Superior temporal gyrus (tissue), 1 donor: ENCODE results near the gene UTRN.

ENCODE experiments used
- DNase-seq: peaks from one replicate; pipeline ENCODE4 v3.0.0-alpha.2; 2016; ENCODE audit errors: extremely low spot score

The UTRN gene

DNA sequence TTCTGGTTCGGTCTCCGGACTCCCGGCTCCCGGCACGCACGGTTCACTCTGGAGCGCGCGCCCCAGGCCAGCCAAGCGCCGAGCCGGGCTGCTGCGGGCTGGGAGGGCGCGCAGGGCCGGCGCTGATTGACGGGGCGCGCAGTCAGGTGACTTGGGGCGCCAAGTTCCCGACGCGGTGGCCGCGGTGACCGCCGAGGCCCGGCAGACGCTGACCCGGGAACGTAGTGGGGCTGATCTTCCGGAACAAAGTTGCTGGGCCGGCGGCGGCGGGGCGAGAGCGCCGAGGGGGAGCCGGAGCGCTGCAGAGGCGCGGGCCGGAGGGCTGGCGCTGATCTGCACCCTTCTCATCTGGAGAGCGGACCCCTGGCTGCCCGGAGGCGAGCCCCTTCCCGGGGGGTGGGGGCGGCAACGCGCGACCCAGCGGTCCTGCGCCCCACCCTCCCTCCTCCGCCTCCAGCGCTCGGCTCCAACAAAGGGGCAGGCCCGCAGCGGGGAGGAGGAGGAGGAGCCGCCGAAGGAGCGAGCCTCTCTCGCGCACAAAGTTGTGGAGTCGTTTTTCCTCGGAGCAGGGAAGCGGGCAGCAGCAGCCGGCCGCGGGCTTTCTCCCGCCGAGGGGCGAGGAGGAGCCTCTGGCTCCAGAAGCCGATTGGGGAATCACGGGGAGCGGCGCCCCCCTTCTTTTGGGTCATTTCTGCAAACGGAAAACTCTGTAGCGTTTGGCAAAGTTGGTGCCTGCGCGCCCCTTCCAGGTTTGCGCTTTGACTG lies at the start of gene UTRN:
UTRN (plus strand) TSS at position 553 of the 765 bp plus-strand sequence. CDS start 6,494 bp downstream, outside the sequence.
- DNase-seq, result no peak

DNA sequence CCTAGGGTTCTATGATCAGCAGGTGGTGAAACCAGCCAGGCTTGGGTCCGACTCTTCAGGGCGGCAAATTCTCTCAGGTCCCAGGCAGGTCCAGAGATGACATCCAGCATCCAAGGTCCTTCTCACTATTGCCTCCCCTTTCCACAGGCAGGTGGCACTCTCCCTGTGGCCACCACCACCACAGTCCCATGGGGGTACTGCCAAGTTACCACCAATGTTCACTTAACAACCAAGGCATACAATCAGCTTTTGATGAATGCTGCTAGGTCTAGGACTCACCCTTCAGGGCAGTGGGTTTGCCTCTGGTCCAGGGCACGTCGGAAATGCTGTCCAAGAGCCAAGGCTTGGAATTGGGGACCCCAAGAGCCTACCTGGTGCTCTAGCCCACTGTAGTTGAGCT lies 40.4 kb upstream of the UTRN start:
- DNase-seq, result no peak

DNA sequence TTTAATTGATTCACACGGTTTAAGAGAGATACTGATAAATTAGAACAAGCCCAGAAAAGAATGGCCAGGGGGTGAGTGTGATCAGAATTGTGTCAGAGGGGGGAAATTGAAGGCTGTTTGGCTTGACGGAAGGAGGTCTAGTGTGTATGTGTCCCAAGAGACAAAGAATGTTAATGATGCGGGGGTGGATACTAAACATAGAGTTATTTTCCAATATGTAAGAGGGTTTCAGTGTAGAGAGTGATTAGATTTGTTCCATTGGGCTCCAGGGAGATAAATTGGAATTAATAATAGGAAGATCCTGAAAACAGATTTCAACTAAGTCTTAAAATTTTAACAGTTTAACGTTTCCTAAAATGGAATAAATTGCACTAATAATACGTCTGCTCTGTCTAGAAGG lies 38.1 kb upstream of the UTRN start:
- DNase-seq, result no peak

DNA sequence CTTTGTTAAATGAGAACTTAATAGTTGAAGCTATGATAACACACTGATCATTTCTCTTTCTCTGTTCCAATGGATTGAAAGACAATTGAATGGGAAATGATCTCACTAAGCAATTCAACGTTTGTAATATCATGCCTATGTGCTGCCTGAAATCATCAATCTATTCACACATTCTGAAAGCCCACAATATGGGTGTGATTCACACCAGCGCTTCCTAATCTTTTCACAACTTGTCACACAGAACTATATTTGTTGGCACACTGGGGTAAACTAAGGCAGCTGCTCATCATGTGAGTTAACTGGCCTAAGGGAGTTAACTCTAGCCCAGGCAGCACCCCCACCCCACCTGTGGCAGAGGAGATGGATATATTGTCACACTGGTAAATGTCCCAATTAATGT lies 37.1 kb upstream of the UTRN start:
- no peak for DNase-seq

DNA sequence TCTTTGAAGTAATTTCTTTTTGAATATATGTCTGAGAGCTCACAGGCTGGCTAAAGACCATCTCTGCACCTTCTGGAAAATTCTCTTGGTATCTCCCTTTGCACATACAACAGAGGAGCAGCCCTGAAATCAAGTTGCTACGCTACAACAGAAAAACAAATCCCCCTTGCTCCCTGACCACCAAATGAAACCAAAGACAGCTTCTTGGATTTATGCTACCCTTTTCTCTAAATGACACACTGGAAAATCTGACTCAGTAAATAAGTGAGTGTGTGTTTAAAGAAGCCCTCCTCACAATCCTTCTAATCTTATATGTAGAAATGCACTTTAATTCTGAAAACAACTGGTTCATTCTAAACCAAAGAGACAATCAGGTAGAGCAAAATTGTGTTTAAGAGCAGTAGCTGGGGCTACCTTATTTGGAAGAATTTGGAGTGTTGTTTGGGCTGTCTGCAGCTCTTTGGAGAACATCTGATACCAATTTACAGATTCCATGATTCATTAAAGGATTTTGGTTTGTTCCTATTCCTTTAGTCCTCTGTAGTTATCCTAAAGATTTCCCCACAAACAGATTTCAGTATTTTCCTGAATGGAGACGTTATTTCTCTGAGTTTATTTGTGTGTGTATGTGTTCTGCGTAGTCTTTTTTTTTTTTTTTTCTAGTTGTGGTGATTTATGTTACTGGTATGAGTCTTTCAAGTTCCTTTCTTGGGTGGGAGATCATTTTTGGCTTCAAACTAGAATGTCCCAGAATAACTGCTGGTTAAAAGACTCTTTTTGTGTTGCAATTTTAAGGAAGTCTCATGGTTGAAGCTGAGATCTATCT lies 36.4 kb upstream of the UTRN start:
- no peak for DNase-seq

DNA sequence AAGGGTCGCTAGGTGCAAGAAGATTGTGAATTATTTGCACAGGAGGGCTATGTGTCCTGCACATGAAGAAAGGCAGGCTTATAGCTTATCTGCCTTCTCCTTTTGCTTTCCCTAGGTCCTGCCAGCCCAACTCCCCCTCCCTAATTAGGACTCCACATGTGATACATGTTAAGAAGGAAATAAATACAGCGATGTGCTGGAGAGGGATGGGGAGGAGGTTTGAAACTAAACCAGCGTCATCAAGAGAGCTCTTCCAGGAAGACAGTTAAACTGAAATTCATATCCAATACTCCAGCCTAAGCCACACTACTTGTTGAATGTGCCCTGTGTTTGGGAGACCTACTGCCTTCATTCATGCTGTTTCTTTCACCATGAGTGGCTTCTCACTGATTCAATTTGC lies 34.9 kb upstream of the UTRN start:
- no peak for DNase-seq

DNA sequence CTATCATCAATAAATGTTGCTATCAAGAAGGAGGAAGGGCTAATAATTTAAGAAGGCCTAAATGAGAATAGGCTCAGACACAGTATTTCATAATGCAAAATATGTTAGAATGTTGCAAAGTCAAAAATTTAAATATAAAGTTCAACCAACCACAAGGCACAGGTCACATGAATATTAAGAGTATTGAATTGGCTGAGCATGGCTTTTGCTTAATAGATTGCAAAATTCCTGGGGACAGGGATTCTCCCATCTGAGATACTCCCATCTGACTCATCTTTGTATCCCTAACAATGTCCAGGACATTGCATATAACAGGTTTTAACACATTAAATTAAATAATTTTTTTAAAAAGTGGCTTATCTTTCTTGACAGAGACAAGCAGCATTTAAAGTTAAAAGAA lies 32.9 kb upstream of the UTRN start:
- no peak for DNase-seq

DNA sequence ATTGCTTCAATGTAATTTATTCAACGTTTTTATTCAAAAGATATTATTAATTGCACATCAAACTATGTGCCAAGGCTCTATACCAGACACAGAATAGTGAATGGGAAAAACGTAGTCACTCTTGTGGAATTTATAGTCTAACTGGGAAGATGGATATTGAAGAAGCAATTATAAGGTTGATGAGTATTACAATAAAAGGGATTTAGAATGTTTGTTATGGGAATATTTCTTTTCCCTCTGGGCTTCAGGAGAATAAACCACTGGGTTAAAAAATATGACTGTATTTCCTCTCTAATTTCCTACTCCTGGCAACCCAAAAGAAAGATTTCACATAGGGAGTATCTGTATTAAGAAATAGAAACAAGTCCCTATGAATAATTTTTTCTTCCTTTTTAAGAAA lies 25.1 kb upstream of the UTRN start:
- DNase-seq, result no peak

DNA sequence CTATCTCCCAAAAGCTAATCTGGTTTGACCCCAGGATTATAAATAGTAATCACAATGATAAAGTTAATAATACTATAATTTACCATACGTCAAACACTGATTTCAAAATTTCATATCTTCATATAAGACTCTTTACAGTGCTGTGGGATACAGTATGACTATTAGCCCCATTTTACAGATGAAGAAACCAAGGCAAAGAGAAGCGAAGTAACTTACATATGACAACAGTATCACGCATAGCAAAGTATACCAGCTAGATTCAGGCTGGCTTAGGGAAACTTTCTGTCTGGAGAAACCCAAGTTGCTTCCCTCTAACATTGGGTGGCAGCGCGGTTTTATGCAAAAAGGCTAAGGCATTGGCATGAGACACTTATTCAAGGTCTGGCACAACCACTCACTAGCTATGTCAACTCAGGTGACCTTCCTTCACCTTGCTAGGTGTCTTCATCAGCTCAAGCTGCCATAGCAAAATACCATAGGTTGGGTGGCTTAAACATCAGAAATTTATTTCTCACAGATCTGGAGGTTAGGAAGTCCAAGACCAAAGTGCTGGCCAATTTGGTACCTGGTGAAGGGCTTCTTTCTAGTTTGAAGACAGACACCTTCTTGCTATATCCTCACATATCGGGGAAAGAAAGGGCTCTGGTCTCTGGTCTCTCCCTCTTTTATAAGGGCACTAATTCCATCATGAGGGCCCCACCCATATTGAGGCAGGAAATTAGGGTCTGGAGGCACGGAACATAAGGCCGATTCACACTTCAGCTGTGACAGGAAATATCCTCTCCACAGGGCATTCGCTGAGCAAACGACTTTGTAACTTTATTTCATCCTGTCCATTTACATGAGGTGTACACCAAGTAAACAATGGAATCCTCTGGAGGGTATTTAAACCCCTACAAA lies 22.4 kb upstream of the UTRN start:
- no peak for DNase-seq

DNA sequence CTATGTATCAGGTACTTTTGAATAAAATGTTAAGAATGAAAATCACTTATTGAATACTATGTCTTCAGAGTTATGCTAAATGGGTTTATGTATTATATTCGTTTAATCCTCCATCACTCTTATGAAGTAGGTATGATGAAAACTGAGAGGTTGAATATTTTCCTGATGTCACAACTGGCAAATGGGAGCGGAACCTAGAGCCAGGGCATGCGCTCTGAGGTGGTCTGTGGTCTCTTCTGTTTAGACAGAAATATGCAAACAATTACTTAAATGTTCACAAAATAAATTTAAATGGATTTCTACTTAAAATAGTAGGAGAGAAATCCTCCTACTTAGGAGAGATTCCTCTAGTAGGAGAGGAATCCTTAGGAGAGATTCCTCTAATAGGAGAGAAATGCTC lies 21.3 kb upstream of the UTRN start:
- DNase-seq, result no peak

DNA sequence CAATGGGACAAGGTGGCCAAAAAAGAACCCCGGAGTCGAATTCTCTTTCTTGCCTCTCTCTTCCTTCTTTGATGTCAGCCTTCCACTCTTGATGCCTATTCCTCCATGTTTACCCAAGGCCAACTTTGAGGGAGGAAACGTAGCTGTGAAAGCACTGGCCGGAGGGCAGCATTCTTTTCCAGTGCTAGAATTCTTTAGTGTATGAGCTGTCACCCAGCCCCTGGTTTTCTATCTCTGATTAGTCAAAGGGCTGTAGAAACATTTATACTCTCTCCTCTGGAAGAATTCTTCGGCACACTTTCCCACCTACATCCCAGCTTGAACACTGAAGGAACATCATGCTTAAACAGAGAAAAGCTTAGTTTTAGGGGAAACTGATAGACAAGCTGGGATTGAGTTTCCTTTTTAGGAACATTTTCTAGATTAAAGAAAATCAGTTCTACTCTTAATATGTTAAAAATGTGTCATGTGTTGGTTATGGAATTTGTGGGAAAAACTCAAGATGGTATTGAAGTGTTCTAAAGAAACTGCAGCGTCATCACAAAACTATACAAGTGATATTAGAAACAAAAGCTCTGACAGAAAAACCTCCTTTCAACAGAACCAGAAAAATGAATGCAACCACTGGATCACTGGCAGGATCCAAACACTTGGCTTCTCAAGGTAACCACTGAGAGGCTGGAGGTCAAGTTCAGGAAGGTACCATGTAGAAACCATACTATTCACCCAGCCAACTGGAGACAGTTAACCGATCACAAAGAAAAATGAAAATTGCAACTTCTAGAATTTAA lies 20.7 kb upstream of the UTRN start:
- no peak for DNase-seq

DNA sequence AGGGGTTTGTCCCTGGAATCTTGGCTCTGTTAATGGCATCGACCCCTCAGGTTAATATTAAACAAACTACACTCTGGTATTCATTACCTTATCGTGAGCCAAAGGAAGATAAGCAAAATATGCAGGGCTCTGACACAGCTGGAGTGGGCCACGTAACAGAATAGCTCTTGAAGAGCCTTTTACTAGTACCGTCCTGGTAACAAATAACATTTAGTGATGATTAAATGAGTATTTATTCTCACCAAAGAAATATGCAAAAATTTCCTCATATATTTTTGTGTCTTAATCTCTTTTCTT lies 20.1 kb upstream of the UTRN start:
- no peak for DNase-seq

DNA sequence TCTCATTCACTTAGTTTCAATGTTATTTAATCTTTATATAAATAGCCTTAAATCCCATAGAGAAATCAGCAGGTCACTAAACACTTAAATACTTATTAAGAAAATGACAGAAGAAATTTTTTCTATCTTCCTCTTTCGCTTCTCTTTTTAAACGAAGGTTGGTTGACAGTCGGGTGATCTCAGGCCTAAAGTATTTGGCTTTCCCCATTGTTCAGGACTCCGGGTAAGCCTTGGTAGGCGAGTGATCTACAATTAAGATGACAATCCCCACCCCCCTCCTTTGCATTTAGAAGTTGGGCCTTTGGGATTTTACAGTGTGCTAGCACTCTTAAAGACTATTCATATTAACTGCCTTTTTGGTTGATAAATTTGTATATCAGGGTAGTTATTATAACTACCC lies 19.7 kb upstream of the UTRN start:
- no peak for DNase-seq

DNA sequence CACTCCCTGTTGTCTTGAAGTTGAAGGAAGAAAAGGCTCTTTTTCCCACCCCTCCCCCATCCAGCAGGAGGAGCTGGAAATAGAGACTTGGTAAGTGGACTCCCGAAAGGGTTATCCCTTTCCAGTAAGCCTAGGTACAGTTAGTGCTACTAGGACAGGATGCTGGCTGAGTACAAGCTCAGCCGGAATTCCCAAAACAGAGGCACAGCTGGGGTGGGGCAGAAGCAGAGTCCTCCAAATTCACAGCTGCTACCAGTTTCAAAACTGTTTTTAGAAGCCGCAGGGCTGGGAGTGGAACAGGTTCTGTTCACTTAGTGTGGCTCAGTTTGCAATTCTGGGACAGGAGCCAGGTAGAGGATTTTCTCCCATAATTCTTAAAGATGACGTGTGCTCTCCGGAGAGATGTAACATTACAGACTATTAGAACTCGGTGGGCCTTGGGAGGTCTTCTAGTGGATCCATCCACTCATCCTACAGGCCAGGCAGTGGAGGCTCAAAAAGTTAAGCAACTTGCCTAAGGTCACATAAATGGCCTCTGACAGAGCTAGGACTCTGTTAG lies 19.0 kb upstream of the UTRN start:
- no peak for DNase-seq

DNA sequence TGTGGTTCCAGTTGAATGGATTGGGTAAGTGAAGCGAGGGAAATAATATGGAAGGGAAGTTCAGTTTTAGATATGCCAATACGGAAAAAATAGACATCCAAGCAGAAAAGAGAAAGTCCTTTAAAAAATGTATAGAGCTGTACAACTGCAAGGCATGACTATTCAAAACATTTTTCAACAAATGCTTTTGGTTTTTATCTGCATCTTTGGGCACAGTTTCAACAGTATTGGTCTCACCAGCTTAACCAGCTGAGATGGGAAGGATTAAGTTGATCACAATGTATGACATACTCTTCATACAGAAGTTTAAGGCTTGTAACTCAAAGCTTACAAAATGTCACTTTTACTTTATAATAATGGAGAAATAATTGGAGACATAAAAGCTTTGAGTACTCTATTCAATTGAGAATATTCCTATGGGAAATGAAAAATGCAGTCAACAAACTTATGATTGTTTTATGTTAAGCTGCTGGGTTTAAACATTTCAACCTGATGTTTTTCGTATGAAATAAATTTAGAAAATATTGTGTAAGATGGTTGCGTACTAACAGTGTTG lies 16.3 kb upstream of the UTRN start:
- DNase-seq, result no peak

DNA sequence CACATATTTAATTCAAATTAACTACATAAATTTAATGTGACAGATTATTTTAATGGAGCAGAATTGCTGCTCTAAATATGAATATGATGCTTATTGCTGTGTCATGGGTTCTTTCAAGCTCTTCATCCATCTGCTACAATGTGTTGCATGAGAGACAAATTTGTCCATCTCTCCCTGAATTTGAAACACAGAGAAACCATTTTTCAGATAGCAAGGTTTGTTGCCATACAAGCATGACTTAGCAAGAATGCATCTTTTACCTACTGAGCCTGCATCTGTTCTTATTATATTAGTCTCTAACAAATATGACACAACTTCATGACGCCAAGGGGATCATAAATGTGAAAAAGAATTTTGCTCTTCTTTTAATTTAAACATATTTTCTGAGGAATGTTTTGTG lies 8.0 kb upstream of the UTRN start:
- no peak for DNase-seq

DNA sequence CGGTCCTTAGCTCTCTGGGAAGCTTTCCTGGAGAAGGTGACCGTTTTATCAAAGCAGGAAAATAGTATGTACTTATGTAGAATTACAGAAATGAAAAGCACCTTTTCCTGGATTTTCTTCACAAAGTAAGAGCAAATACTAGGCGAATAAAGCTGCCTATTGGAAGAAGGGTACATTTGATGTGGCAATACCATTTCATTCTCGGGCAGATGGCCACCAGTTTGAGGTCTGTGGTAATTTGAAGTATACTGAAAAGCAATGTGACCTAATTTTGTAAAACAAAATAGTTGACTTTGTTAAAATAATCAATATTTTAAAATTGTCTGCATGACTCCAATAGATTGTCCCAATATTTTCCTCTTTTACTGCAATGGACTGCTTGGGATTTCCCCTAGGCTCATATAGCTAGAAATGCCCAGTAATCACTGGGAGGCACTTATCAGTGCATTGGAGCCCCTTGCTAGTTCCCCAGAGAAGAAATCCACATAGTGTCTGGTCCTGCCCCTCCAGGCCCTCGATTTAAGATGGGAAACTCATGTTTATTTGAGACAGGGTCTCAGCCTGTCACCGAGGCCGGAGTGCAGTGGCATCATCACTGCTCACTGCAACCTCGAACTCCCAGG lies 7.4 kb upstream of the UTRN start:
- DNase-seq, result no peak

DNA sequence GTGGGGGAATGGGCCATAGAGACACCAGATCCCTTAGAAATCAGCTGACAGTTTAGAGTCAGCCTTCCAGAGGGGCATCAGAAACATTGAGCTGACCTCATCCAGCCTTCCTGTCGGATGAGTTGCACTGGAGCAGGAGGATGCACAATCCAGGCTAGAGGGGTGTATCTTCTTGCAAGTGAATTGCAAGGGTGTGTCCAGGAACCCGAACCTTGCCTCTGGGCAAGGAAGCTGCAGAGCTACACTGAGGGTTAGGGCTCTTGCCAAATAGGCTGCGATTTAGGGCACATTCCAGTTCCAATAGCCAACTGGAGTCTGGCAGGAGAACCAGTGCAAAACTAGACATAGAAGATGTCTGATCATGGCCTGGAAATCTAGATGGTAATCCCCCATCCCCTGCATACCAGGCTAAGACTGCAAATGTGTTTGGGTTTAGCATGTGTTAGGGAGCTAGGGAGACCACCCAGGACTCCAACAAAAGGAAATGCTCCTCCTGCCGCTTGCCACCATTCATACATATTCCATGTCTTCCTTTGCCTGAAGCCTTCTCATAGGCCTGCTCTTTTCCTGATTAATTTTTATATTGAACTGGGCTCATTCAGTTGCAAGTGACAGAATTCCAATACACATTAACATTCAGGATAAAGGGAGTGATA lies 6.3 kb upstream of the UTRN start:
- no peak for DNase-seq

DNA sequence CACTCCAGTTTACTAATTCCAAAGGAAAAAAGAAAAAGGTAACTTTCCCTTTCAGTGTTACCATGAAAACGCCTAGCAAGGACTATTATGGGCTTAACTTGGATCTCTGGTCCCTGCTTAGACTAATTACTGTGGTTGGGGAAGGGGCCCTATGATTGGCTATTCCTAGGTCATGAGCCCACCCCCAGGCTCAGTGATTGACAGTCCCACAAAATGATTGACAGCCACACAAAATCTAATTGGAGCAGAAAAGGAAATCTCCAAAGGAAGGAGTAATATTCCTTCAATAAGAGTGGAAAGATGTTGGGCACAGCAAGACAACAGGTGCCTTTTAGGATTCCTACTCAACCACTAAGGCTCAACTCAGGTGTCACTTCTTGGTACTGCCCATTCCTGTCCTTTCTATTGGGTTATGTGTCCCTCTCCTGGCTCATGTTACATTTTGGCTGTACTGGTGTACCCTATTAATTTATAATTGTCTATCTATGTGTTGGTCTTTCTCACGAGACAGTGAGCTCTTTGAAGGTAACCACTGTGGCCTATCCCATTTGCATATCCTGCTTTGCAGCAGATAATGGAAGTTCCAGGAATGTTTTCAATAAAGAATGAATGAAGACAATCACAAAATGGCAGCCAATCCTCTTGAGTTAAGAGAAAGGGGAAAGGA lies 5.5 kb upstream of the UTRN start:
- DNase-seq, result no peak
